T-helper 9 cell (primary cell): ENCODE data around the gene DOC2A.

ENCODE experiments used
- DNase-seq: peaks from one replicate; pipeline ENCODE4 v3.0.0-alpha.2; 2020

The DOC2A gene

GRCh38 chr16:30003670-30004423 is 7.0 kb downstream of the DOC2A start:
- no peak for DNase-seq

GRCh38 chr16:30002614-30003346 is 8.0 kb downstream of the DOC2A start:
- DNase-seq = no peak

- DNase-seq = no peak
These were observed 9.8 kb downstream of the DOC2A start for GRCh38 chr16:30000735-30001631.

- DNase-seq = no peak
These were observed 11.2 kb downstream of the DOC2A start for GRCh38 chr16:29999605-30000004.

GRCh38 chr16:29996766-29997250 is 14.0 kb downstream of the DOC2A start:
- DNase-seq = no peak

- peak; percentile 99 for DNase-seq
These were observed 14.7 kb downstream of the DOC2A start, which contains the start of gene INO80E for GRCh38 chr16:29995911-29996765. TSS of gene INO80E (plus strand) at chr16:29996241. CDS start at chr16:29996311, 70 bp downstream.

- DNase-seq = peak; percentile 83
These were observed 15.4 kb downstream of the DOC2A start, which contains the start of gene HIRIP3 for GRCh38 chr16:29995324-29995910. TSS of gene HIRIP3 (minus strand) at chr16:29995617. CDS start at chr16:29995605, 12 bp downstream.

- no peak for DNase-seq
These were observed 16.1 kb downstream of the DOC2A start for GRCh38 chr16:29994600-29995323.

- no peak for DNase-seq
These were observed 16.8 kb downstream of the DOC2A start for GRCh38 chr16:29993903-29994599.

GRCh38 chr16:29993191-29993902 is 17.5 kb downstream of the DOC2A start:
- no peak for DNase-seq

GRCh38 chr16:29992344-29992967 is 18.4 kb downstream of the DOC2A start:
- no peak for DNase-seq

- DNase-seq = no peak
These were observed 19.3 kb downstream of the DOC2A start for GRCh38 chr16:29991571-29991904.

- DNase-seq = no peak
These were observed 19.8 kb downstream of the DOC2A start for GRCh38 chr16:29990883-29991570.

GRCh38 chr16:29990034-29990433 is 20.8 kb downstream of the DOC2A start:
- DNase-seq = no peak

GRCh38 chr16:29989111-29989858 is 21.5 kb downstream of the DOC2A start:
- no peak for DNase-seq

GRCh38 chr16:29988346-29989075 is 22.3 kb downstream of the DOC2A start:
- DNase-seq = no peak
